HCT116 (cell line): ENCODE data around the gene RAB29. TPM values are rescaled to one million over a fixed set of nuclear protein-coding genes. Genes with fewer than 3 reads are reported as not detected.

Experiments used
- ATAC-seq: fragments of 200-7000 bp; cut with Tn5 transposase; 2 replicates; pipeline ENCODE4 v1.9.1; 2020; ENCODE audit warnings: mild to moderate bottlenecking, moderate library complexity
- BruUV-seq: library from RNA; stranded (reverse); fragments of 400-500 nt; replicated peaks from 2 replicates; lab custom pipeline; 2021; lab: Mats Ljungman, UMichigan
- CTCF ChIA-PET: fragments of 300-600 bp; sonication (Branson Sonifier 250); formaldehyde crosslinking; loops from one replicate; lab custom pipeline; 2021; ENCODE audit warnings: antibody characterized with exemption; lab: Charles Lee
- POLR2A ChIA-PET: fragments of 300-600, 350-600 bp; sonication (Branson Sonifier 250); formaldehyde crosslinking; loops from one replicate; lab custom pipeline; 2021; ENCODE audit warnings: antibody characterized with exemption; lab: Charles Lee
- RAD21 ChIA-PET, 2 experiments: fragments of 300-600 bp; sonication (Branson Sonifier 250); formaldehyde crosslinking; loops; one replicate each; lab custom pipeline; 2023; ENCODE audit warnings: low total read pairs in 2 of 2; ENCODE audit not compliant: uncharacterized antibody in 2 of 2, unreplicated experiment in 2 of 2, low non-redundant PET in 1 of 2; lab: Charles Lee
- DNase-seq: peaks from one replicate; pipeline ENCODE4 v3.0.0-alpha.2; 2010; ENCODE audit warnings: low read depth, low spot score
- H2AFZ ChIP-seq: fragments of 200-600 bp; shearing (Covaris generic), sonication (generic); 2 replicates; pipeline ENCODE4 v1.6.1; 2017; ENCODE audit warnings: low read depth, mixed run types, mixed read lengths, antibody characterized with exemption, low read length; ENCODE audit not compliant: poor library complexity, severe bottlenecking
- H3K27ac ChIP-seq: 2 replicates; pipeline ENCODE4 v1.5.1; 2012; ENCODE audit warnings: low read depth, low read length
- H3K27me3 ChIP-seq: fragments of 200-600 bp; sonication (generic); 2 replicates; pipeline ENCODE4 v1.6.1; 2016; ENCODE audit warnings: mixed run types, low read length, mixed read lengths; ENCODE audit not compliant: insufficient read depth
- H3K36me3 ChIP-seq, 2 experiments: fragments of 200-500 bp in 1 of 2; fragments of 200-600 bp in 1 of 2; sonication (Bioruptor generic) in 1 of 2; sonication (generic) in 1 of 2; 2 replicates each; pipeline versions ENCODE4 v1.5.1 to v1.6.1; 2014 to 2016; ENCODE audit warnings: low read length in 2 of 2, inconsistent platforms in 1 of 2, mixed read lengths in 1 of 2, mixed run types in 1 of 2; ENCODE audit not compliant: insufficient read depth in 2 of 2, control insufficient read depth in 1 of 2
- H3K4me1 ChIP-seq, 2 experiments: fragments of 200-600 bp in 1 of 2; sonication (generic) in 1 of 2; 2 replicates each; pipeline versions ENCODE4 v1.5.1 to v1.6.1; 2012 to 2017; ENCODE audit warnings: low read length in 2 of 2, inconsistent platforms in 1 of 2, mild to moderate bottlenecking in 1 of 2, mixed read lengths in 1 of 2, mixed run types in 1 of 2, moderate library complexity in 1 of 2; ENCODE audit not compliant: insufficient read depth in 2 of 2, control insufficient read depth in 1 of 2
- H3K4me2 ChIP-seq: fragments of 200-600 bp; sonication (generic); 2 replicates; pipeline ENCODE4 v1.6.1; 2017; ENCODE audit warnings: mixed run types, low read length, mixed read lengths
- H3K4me3 ChIP-seq, 2 experiments: fragments of 200-600 bp in 1 of 2; sonication (generic) in 1 of 2; replicated peaks in 1 of 2; 2 replicates each; pipeline ENCODE4 v1.5.1; 2011 to 2016; ENCODE audit warnings: low read length in 2 of 2, control low read depth in 1 of 2, low read depth in 1 of 2, mild to moderate bottlenecking in 1 of 2, mixed read lengths in 1 of 2, mixed run types in 1 of 2
- H3K79me2 ChIP-seq: fragments of 200-600 bp; sonication (generic); 2 replicates; pipeline ENCODE4 v1.6.1; 2017; ENCODE audit warnings: mild to moderate bottlenecking, mixed run types, low read length, moderate library complexity, mixed read lengths; ENCODE audit not compliant: insufficient read depth
- H3K9ac ChIP-seq: fragments of 200-600 bp; sonication (generic); 2 replicates; pipeline ENCODE4 v1.6.1; 2016; ENCODE audit warnings: low read length, mixed read lengths
- H3K9me2 ChIP-seq: fragments of 200-600 bp; sonication (generic), shearing (Covaris generic); 2 replicates; pipeline ENCODE4 v1.6.1; 2017; ENCODE audit warnings: mixed run types, mild to moderate bottlenecking, moderate library complexity; ENCODE audit not compliant: insufficient read depth
- H3K9me3 ChIP-seq, 2 experiments: fragments of 200-500 bp in 1 of 2; fragments of 200-600 bp in 1 of 2; sonication (Bioruptor generic) in 1 of 2; sonication (generic) in 1 of 2; 2 replicates each; pipeline ENCODE4 v1.6.1; 2014 to 2017; ENCODE audit warnings: low read length in 2 of 2, mixed read lengths in 2 of 2, inconsistent platforms in 1 of 2, low read depth in 1 of 2, mild to moderate bottlenecking in 1 of 2, mixed run types in 1 of 2, moderate library complexity in 1 of 2; ENCODE audit not compliant: control insufficient read depth in 1 of 2, insufficient read depth in 1 of 2
- H4K20me1 ChIP-seq: fragments of 200-600 bp; sonication (generic), shearing (Covaris generic); 2 replicates; pipeline ENCODE4 v1.6.1; 2017; ENCODE audit warnings: mixed run types, mild to moderate bottlenecking, moderate library complexity; ENCODE audit not compliant: insufficient read depth
- ATF3 ChIP-seq: IDR thresholded peaks from 2 replicates; pipeline ENCODE4 v1.6.1; 2012
- CBX3 ChIP-seq: IDR thresholded peaks from 2 replicates; pipeline ENCODE4 v1.6.1; 2012; ENCODE audit warnings: low read depth
- EZH2phosphoT487 ChIP-seq: fragments of 200-600 bp; IDR thresholded peaks from 2 replicates; pipeline ENCODE4 v1.6.1; 2018; ENCODE audit warnings: antibody characterized with exemption, borderline replicate concordance
- MAX ChIP-seq: IDR thresholded peaks from 2 replicates; pipeline ENCODE4 v1.6.1; 2012
- POLR2A ChIP-seq: IDR thresholded peaks from 2 replicates; pipeline ENCODE4 v1.7.0; 2011; ENCODE audit warnings: borderline replicate concordance; ENCODE audit not compliant: insufficient read depth, insufficient read length; ENCODE audit errors: extremely low read depth
- REST ChIP-seq: IDR thresholded peaks from 2 replicates; pipeline ENCODE4 v1.6.1; 2012; ENCODE audit warnings: low read depth
- SIN3A ChIP-seq: IDR thresholded peaks from 2 replicates; pipeline ENCODE4 v1.6.1; 2012; ENCODE audit warnings: low read depth
- ZNF274 ChIP-seq: fragments of 200-500 bp; sonication (Bioruptor generic); IDR thresholded peaks from 2 replicates; pipeline ENCODE4 v1.6.1; 2014; ENCODE audit warnings: mild to moderate bottlenecking, low read depth, low read length, inconsistent platforms
- intact Hi-C: fragments of 100-400 bp; cut with micrococcal nuclease; formaldehyde crosslinking; loops from 2 replicates; pipeline ENCODE4 v1.10.0; 2022
- total RNA-seq: library from RNA; stranded (reverse); gene quantifications from one replicate; pipeline ENCODE4 v1.2.1, GENCODE V29; 2021; ENCODE audit not compliant: unreplicated experiment

The RAB29 gene
- total RNA-seq, 1 experiment from 2014 or later = 17.7 TPM

DNA sequence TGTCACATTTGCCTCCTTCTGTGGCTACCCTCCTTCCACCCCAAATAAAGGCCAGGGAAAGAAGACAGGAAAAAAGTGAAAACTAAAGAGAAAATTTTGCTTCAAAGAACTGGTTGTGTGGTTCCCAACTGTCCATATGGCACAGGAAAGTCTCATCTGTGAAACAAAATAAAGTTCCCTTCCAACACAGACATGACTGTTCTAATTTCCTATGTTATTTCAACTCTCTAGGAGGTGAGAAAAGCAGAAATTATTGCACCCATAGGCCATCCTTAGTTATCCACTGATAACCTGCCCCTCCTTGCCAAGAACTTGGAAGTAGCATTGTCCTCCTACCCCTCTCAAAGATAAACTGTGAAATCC, 8.1 kb upstream of the RAB29 start:
- H3K9me3 ChIP-seq = no peaks in the 10 kb centered on the region
- no peak overlapping the region for H2AFZ ChIP-seq
- no peaks in the 10 kb centered on the region for H3K9me2 ChIP-seq
- TF ChIP-seq MAX (no peak), ATF3 (no peak), REST (no peak), POLR2A (no peak), ZNF274 (no peak), EZH2phosphoT487 (no peak), SIN3A (no peak), CBX3 (no peak)
- TF ChIP-seq, all 23 proteins: peak for 0
- Histone ChIP-seq H4K20me1 (no peaks in the 10 kb centered on the region), H3K36me3 (no peaks in the 10 kb centered on the region), H3K27ac (no peak overlapping the region), H3K9ac (no peak overlapping the region), H3K4me2 (no peak overlapping the region), H3K79me2 (no peaks in the 10 kb centered on the region), H3K4me3 (no peak overlapping the region), H3K27me3 (no peaks in the 10 kb centered on the region), H3K4me1 (no peaks in the 10 kb centered on the region)
- intact Hi-C loops = no loop called here
- no TSS peak for BruUV-seq
- ATAC-seq = no peak
- RAD21 ChIA-PET = no interaction called here
- DNase-seq = no peak
- CTCF ChIA-PET = no interaction called here
- POLR2A ChIA-PET = no interaction called here
